Measurements from ENCODE around the gene GRIFIN.

DNA sequence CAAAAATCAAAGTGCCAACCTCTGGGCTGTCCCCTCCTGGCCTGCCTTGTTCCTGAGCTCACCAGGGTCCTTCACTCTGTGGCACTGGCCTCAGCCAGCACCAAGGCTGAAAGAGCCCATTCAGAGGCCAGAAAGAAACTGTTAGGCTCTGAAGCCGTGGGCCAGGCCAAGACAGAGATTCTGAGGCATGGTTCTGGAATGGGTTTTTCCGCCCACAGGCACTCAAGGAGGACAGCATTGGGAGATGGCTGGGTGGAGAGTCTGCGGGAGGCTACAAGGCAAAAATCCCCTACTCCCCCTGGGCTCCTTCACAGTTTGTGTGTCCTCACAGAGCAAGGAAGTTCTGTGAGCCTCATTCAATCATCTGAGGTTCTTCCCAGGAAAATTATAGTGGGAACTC lies 31.7 kb downstream of the GRIFIN start:
- no peak for TF ChIP-seq EZH2 (IDR thresholded peaks at IDR 0.05; ENCODE audit: low read length, unreplicated experiment)
- TF ChIP-seq, protein P1, sequence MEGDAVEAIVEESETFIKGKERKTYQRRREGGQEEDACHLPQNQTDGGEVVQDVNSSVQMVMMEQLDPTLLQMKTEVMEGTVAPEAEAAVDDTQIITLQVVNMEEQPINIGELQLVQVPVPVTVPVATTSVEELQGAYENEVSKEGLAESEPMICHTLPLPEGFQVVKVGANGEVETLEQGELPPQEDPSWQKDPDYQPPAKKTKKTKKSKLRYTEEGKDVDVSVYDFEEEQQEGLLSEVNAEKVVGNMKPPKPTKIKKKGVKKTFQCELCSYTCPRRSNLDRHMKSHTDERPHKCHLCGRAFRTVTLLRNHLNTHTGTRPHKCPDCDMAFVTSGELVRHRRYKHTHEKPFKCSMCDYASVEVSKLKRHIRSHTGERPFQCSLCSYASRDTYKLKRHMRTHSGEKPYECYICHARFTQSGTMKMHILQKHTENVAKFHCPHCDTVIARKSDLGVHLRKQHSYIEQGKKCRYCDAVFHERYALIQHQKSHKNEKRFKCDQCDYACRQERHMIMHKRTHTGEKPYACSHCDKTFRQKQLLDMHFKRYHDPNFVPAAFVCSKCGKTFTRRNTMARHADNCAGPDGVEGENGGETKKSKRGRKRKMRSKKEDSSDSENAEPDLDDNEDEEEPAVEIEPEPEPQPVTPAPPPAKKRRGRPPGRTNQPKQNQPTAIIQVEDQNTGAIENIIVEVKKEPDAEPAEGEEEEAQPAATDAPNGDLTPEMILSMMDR (conservative IDR thresholded peaks at IDR 0.05; ENCODE audit: low read depth, low read length): no peak

Data from PC-3 (cell line).